Measurements from ENCODE around the gene RGS3.

GRCh38 chr9:113597390-113598241 lies 134.1 kb downstream of the RGS3 start:
- TF ChIP-seq CTCF (IDR thresholded peaks at IDR 0.05; ENCODE audit: low read length) (no peak), EZH2 (IDR thresholded peaks at IDR 0.05; ENCODE audit: borderline replicate concordance, low read length) (no peak)
